HG03558 (cell line): ENCODE measurements around the gene CIB4.

Experiments
- ATAC-seq: cut with Tn5 transposase; IDR thresholded peaks from one replicate; pipeline ENCODE4 v1.9.1; 2021; ENCODE audit warnings: moderate number of reproducible peaks; ENCODE audit not compliant: unreplicated experiment; ENCODE audit errors: extremely low read depth

CIB4 gene

DNA sequence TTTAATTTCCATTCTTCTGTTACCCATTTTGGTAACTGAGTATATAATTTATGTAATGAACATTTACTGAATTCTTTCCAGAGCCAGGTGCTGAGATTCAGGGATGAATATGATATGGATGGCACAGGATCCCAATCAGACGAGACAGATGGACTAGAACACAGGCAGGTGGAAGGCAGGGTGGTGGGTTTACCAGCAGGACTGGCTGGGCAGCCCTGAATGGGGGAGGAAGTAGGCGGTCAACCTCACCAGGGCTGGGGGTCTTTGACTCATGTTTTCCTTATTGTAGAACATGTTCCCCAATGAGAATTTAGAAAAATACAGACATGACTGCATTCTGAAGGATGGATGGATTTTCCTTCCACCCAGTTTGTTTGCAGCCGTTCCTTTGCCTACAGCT is 80.3 kb downstream of the CIB4 start:
- ATAC-seq = no peak

DNA sequence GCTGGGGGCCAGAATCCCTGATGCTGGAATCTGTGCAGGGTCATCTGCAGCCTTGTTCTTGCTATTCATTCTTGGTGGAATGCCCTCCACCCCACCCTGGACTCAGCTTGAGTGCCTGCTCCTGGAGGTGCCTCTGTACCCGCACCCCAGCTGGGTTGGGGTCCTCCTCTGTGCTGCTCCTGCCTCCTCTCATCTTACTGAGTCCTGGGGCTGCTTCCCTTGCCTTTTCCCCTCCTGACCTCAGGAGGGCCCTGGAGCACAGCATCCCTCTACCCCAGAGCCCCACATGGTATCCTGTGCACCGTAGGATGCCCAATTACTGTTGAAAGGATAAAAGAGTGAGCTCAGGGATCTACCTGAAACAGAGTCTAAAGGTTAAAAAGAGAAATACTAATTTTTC is 81.6 kb downstream of the CIB4 start:
- ATAC-seq = no peak

DNA sequence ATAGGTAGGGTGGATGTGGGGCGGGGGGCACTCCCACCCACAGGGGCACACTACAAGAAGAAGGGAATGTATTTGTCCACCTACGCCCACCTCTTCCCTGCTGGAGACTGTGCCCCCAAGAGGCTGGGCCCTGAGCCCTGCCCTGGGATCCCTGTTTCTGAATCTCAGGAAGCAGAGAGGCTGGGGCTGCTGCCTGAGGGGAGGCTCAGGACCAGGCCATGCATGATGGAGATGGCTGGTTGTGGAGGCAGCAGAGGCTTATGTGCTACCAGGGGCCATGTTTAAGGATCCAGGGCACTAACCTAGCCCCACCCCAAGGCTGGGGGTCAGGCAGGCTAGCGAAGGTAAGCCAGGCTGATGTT is 82.1 kb downstream of the CIB4 start:
- no peak for ATAC-seq

- no peak for ATAC-seq
These were observed 82.7 kb downstream of the CIB4 start for GRCh38 chr2:26558271-26559043.

DNA sequence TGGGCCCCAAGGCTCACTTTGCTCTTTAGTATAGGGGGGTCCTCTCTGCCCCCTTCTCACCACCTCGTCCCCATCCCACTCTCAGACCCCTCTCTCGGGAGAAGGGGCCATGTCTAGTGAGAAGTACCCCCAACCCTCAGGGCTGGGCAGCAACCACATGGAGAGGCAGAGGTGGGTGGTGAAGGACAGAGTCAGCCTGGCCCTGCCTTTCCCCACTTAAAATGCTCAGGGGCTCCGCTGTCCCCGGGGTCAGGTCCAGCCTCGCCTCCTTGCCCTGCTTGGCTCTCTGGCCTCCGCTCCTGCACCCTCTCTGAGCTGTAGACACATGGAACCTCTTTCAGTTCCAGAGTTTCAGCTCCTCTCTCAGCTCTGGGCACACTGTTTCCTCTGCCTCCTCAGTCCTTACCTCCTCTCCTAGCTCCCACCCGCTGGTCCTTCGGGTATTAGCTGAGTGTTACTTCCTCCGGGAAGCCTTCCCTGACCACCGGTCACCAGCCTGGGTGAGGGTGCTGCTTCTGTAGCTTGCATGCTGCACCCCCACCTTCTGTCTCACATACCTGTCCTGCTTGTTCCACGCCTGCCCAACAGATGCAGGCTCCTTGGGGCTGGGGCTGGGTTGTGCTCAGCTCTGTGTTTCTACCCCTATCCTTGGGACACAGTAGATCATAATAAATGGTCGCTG is 83.8 kb downstream of the CIB4 start:
- no peak for ATAC-seq

DNA sequence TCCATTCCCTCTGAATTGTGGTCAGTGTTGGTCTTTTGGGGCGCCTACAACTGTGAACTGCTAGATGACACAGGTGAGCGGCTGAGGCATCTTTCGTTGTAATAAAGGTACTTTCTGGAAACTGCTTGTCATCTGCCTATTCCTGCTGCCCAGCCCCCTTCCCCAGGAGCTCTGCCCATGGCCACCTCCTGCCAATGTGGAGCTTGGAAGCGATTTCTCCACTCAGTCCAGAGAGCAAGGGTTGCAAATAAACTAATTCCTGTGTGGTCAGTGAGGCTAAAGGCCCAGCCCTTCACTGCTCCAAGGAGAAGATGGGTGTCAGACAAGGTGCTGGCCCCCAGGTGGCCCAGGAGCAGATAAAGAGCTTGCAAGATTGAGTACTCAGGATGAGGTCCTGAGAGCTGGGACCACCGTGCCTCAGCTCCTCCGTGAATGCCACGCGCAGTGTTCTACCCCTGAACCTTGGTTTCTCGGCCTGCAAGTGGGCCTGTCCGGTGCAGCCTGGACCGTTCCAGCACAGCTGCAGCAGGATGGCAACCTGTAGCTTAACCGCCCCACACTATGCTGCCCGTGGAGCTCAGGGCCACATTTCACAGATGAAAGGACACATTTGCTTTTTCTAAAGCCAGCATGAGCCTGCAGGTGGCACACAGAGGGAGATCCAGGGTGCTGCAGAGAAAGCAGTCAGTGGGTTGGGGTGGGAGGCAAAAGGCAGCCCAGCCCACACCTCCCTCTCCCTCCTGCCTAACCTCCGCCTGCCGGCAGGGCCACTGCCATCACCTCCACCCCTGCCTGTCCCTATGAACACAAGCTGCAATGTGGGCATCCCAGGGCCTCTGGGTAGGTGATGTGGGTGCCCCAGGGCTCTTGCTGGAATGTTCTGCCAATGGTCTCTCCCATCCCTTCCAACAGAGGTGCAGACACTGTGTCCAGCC is 84.6 kb downstream of the CIB4 start:
- ATAC-seq = no peak

DNA sequence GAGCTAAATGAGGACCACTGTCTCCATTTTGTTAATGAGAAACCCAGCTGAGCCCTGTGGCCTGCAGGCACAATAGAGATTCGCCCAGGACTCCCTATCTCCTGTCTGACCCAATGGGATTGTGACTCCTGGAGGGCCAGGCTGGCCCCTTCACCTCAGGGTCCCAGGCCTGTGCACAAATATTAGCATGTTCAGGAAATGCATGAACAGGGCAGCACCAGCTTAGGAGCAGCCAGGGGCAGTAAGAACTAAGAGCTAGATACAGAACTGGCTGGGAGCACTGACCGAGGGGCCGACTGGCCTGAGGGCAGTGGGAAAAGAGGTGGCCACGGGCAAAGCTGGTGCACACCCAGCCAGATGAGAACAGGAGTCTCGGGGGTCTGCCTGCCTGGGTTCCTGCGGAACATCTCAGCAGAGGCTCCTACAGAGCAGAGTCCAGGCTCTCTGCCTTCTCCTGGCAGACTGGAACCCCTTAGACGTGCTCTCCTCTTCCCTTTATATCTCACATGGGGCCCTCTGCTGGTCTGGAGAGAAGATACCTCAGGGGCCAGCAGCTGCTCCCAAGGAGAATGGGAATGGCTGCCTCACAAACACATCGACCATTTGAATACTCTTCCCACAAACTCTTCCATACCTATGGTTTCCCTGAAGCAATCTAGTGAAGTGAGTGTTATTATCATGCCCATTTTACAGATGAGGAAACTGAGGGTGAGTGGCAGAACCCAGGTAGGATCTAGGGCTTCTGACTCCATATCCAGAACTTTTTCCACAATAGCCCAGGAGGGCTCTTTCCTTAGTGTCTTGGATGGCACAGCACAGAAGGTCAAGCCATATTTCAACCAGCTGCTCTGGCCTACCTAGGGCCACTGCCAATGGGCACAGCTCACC is 85.7 kb downstream of the CIB4 start:
- no peak for ATAC-seq

DNA sequence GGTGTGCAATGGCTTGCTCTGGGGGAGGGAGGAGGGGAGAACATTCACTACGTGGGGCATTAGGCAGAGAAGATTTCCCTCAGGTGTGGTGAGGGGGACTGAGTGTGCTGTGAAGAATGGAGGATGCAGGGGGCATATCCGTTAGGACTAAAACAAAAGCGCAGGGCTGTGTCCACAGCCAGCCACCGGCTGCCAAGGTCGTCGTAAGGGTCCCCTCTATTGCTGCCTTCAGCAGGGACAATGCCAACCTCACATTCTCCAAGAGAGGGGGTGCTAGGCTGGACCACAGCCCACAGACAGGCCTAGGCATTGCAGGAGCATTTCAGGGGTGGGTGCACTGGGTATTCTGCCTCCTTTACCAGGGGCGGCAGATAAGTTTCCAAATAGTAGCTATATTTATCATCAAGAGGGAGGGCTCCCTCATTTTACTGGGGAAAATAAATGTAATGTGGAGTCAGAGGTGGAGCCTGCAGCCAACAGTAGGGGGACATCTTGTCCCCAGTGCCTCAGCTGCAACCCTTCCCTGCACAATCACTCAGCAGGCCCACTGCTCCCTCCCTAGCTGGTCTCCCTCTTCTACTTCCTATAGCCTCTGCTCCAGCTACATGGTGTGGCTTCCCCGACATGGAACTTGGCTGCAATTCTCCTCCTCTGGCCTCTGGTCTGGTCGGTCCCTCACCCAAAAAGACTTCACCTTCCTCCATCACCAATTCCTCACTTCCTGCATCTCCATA is 88.4 kb downstream of the CIB4 start:
- ATAC-seq = no peak

DNA sequence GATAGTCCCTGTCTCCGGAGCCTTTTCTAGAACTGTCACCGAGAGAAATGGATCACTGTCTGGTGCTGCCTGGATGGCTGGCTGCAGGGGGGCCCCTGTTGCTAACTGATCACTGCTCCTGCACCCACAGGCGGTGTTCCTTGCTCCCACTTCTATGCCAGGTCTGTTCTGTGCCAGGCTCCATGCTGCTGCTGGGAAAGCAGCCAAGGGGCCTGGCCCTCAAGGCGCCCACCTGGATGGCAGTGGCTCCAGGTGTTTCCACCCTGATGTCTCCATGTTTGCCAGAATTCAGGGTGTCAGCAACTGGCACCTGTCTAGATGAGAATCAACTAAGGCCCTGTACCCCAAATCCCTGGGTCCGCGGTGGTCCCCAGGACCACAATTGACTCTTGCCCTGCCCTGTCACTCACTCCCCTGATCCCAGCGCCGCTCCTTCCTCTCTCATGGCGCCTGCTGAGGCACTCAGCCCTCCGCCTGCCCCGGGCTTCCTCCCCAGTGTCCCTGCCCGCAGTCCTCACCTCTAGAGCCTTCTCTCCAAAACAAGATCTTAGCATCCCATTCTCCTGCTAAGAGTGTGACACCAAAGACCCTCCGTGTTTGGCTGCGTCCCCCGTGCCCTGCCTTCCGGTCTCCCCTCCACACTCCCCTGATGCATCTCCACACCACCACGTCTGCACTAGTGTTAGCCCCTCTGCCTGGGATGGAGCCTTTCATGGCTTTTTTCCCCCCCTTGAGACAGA is 90.7 kb downstream of the CIB4 start:
- ATAC-seq = no peak

DNA sequence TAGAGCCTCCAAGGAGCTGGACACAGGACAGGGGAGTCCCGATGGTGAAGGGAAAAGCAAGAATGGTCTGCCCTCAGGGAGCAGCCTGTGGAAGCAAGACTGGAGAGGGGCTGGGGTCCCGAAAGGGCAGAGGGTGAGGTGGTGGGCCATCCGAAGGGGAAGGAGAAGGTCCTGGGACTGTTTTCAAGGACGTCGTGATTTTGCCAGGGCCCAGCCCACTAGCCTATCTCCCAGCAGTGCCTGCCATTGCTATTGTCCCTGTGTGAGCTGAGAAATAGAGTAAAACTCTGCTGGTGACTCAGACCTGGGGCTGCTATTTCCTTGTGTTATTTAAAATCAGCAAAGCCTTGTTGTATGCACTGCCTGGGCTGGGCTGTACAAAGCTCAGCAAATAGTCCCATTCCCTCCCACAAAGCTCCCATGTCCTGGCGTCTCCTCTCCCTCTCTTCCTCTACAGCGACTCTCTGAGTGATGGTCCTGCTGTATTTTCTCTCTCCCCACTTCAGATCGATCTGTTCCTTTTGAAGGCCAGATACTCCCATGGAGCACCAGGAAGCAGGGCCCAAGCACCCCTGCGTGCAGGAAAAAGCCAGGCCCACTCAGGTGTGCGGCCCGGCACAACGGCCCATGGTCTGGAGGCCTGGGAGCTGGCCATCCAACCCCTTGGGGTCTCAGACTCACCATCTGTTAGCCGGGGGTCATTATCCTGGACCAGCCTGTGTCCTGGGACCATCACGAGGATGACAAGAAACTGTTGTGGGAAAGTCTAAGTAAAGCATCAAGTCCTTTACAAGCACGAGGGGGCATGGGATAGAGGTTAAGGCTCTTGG is 98.3 kb downstream of the CIB4 start:
- no peak for ATAC-seq

DNA sequence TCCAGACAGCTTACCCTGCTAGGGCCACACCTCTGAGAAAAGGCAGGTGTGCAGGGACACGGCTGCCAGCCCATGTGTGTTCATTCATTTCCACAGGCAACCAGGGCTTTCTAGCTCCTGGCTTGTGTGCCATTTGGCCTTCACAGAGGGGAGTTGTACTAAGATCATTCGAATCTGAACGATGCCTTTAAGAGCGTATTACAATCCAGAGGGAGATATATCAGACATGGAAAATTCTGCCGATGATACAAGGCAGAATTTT is 99.0 kb downstream of the CIB4 start:
- ATAC-seq = no peak

GRCh38 chr2:26541401-26542193 is 99.6 kb downstream of the CIB4 start:
- no peak for ATAC-seq

GRCh38 chr2:26540961-26541360 is 100.2 kb downstream of the CIB4 start:
- ATAC-seq = no peak

DNA sequence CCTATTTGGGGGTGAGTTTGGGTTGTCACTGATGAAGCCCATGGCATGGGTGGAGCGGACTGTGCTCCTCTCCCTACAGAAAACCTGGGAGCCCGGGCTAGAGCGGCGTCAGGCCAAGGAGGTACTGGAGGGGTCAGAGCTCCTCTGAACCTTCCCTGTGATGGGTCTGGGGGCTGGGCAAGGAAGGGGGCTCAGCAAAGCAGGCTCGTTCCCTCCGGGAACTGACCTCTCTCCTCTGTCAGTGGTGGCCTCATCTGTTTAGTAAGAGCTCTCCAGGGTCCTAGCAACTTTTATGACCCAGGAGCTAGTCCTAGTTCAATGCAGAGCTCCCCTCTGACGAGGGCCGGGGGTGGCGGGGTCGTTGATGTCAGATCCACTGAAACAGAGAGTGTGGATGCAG is 100.9 kb downstream of the CIB4 start:
- no peak for ATAC-seq

GRCh38 chr2:26537826-26538475 is 103.2 kb downstream of the CIB4 start:
- ATAC-seq = no peak

- ATAC-seq = no peak
These were observed 103.9 kb downstream of the CIB4 start for GRCh38 chr2:26537069-26537825.
